Measurements from ENCODE around the gene NAALADL2.

DNA sequence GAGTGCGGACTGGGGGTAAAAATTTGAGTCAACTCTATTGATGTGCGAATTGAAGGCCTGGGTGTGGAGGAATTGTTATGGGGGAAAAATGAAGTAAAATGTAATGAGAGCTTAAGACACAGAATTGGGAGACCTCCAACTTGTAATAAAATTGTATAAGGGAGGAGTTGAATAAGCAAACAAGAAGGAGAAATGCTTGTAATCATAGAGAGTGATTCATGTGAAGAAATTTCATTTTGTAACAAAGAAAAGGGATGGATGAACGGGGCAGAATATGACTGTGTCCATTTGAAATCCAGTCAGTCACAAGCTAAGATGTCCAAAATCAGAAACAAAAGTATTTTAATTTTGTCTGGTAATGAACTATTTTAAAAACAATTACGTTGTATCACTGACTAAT is 552.3 kb downstream of the NAALADL2 start:
- TF ChIP-seq ATF7 (IDR thresholded peaks at IDR 0.05), result no peak
- no peak for TF ChIP-seq ATF7 (CRISPR knock-in tag; IDR thresholded peaks at IDR 0.05)
- no peak for TF ChIP-seq ZNF282 (IDR thresholded peaks at IDR 0.05; ENCODE audit: partially characterized antibody)
- TF ChIP-seq, protein P1, sequence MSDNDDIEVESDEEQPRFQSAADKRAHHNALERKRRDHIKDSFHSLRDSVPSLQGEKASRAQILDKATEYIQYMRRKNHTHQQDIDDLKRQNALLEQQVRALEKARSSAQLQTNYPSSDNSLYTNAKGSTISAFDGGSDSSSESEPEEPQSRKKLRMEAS (IDR thresholded peaks at IDR 0.05), result no peak
- TF ChIP-seq, protein P2, sequence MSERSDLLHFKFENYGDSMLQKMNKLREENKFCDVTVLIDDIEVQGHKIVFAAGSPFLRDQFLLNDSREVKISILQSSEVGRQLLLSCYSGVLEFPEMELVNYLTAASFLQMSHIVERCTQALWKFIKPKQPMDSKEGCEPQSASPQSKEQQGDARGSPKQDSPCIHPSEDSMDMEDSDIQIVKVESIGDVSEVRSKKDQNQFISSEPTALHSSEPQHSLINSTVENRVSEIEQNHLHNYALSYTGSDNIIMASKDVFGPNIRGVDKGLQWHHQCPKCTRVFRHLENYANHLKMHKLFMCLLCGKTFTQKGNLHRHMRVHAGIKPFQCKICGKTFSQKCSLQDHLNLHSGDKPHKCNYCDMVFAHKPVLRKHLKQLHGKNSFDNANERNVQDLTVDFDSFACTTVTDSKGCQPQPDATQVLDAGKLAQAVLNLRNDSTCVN (CRISPR knock-in tag; IDR thresholded peaks at IDR 0.05; ENCODE audit: borderline replicate concordance), result no peak
- no peak for TF ChIP-seq KDM1A (CRISPR knock-in tag; IDR thresholded peaks at IDR 0.05)
- TF ChIP-seq CHD4 (IDR thresholded peaks at IDR 0.05; ENCODE audit: borderline replicate concordance, low read length), result no peak
- no peak for TF ChIP-seq PCBP1 (IDR thresholded peaks at IDR 0.05; ENCODE audit: borderline replicate concordance, low read depth, low read length)
- TF ChIP-seq ZZZ3 (CRISPR knock-in tag; IDR thresholded peaks at IDR 0.05; ENCODE audit: borderline replicate concordance), result no peak
- no peak for TF ChIP-seq ESRRA (CRISPR knock-in tag; IDR thresholded peaks at IDR 0.05; ENCODE audit: low read depth)
